Esophagus squamous epithelium (tissue), 5 donors: ENCODE results near the gene ZNF710. TPM values are rescaled to one million over a fixed set of nuclear protein-coding genes. Genes with fewer than 3 reads are reported as not detected.

Experiments used
- DNase-seq: peaks from one replicate; lab custom pipeline; 2025; lab: John Stamatoyannopoulos, UW
- H3K27ac ChIP-seq, 4 donors: fragments of 200-600 bp; sonication (generic); one replicate each; pipeline ENCODE4 v1.5.1; 2016 to 2019; ENCODE audit warnings: mild to moderate bottlenecking in 1 of 4
- H3K27me3 ChIP-seq, 4 donors: fragments of 200-600 bp; sonication (generic); 1 replicate in 3 of 4; 2 replicates in 1 of 4; pipeline versions ENCODE4 v1.5.1 to v1.6.0; 2017 to 2021; ENCODE audit warnings: antibody characterized with exemption in 1 of 4
- H3K36me3 ChIP-seq, 3 donors: fragments of 200-600 bp; sonication (generic); one replicate each; pipeline ENCODE4 v1.5.1; 2016 to 2019
- H3K4me1 ChIP-seq, 3 donors: fragments of 200-600 bp; sonication (generic); one replicate each; pipeline ENCODE4 v1.5.1; 2017 to 2019
- H3K4me3 ChIP-seq, 4 donors: fragments of 200-600 bp; sonication (generic); 1 replicate in 3 of 4; 2 replicates in 1 of 4; pipeline ENCODE4 v1.5.1; 2016 to 2019; ENCODE audit warnings: mild to moderate bottlenecking in 2 of 4, moderate library complexity in 1 of 4
- H3K9me3 ChIP-seq, 3 donors: fragments of 200-600 bp; sonication (generic); one replicate each; pipeline ENCODE4 v1.5.1; 2016 to 2019
- POLR2A ChIP-seq, 4 donors: fragments of 450-650 bp; IDR thresholded peaks; one replicate each; pipeline ENCODE4 v1.6.1; 2017; ENCODE audit warnings: antibody characterized with exemption in 4 of 4, mild to moderate bottlenecking in 4 of 4, moderate library complexity in 3 of 4
- WGBS, 2 donors: methylation state at CpG; one replicate each; pipeline ENCODE4 v1.1.5; 2018; 5-methylcytosine and 5-hydroxymethylcytosine counted together
- intact Hi-C: fragments of 100-400 bp; cut with DNase I; formaldehyde crosslinking; loops from one replicate; pipeline ENCODE4 v1.15.0; 2022
- total RNA-seq, 4 donors: library from RNA; depleted of rRNA; stranded (reverse); fragments of >200 nt; gene quantifications; one replicate each; pipeline ENCODE4 v1.1.0, GENCODE V29; 2016
- TF ChIP-seq, protein P1 (sequence below), 6 experiments: fragments of 450-650 bp in 4 of 6; fragments of 200-600 bp in 2 of 6; sonication (generic) in 2 of 6; IDR thresholded peaks; one replicate each; pipeline ENCODE4 v1.5.1; 2016 to 2019; ENCODE audit warnings: antibody characterized with exemption in 6 of 6, mild to moderate bottlenecking in 4 of 6, moderate library complexity in 4 of 6
- donor health status: DM: yes; HTN: yes; CAD: no.

The ZNF710 gene
- total RNA-seq, 4 donors from 2014 or later: 15.1 to 27.4 (median 21.4) TPM

DNA sequence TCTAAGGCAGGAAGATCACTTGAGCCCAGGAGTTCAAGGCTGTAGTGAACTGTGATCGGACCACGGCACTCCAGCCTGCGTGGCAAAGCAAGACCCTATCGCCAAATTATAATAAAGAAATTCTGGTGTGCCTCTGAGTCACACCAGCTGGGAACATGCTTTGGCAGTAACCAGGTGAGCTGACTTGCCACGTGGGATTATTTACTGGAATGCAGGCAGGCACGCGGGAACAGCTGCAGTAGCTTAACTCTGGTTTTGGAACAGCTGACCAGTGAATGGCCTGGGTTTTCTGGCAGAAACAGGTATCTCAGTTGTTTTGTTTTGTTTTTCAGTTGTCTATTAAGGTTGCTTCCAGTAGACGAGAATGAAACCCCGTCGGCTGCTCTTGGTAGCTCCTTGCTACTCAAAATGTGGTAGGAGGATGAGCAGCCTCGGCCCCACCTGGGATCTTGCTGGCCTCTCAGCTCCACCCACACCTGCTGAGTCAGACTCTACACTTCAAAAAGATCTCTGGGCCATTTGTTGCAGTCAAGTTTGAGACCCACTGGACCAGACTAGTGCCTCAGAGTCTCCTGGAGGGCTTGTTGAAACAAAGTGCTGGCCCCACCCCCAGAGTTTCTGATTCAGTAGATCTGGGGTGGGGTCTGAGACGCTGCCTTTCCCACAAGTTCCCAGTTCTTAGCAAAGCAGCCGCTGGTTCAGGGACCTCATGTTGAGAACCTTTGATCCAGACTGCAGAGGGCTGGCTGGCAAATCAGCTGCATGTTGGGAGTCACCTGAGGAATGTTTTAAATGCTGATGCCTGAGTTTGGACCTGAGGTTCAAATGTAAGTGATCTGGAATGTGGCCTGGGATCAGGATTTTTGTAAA, 74.5 kb downstream of the ZNF710 start:
- WGBS, 2 donors: 23 to 49% methylated on average over 10 to 12 of the region's 13 CpGs
- no peaks in the 10 kb centered on the region for H3K27me3 ChIP-seq
- peaks cover 10 to 79% (median 21%) of the 10 kb centered on the region in 3 donors for H3K36me3 ChIP-seq
- TF ChIP-seq, protein P1, sequence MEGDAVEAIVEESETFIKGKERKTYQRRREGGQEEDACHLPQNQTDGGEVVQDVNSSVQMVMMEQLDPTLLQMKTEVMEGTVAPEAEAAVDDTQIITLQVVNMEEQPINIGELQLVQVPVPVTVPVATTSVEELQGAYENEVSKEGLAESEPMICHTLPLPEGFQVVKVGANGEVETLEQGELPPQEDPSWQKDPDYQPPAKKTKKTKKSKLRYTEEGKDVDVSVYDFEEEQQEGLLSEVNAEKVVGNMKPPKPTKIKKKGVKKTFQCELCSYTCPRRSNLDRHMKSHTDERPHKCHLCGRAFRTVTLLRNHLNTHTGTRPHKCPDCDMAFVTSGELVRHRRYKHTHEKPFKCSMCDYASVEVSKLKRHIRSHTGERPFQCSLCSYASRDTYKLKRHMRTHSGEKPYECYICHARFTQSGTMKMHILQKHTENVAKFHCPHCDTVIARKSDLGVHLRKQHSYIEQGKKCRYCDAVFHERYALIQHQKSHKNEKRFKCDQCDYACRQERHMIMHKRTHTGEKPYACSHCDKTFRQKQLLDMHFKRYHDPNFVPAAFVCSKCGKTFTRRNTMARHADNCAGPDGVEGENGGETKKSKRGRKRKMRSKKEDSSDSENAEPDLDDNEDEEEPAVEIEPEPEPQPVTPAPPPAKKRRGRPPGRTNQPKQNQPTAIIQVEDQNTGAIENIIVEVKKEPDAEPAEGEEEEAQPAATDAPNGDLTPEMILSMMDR (IDR thresholded peaks at IDR 0.05): no peak
- TF ChIP-seq POLR2A (IDR thresholded peaks at IDR 0.05): no peak
- H3K9me3 ChIP-seq: no peaks in the 10 kb centered on the region
- peak overlapping the region in 1 of 4 donors; percentile 6 for H3K4me3 ChIP-seq
- intact Hi-C loops: loop anchor here (10.0 kb wide), 1 partner anchor 71 kb away; the partner anchor contains the start of gene ZNF710
- peaks cover 16 to 39% (median 21%) of the 10 kb centered on the region in 3 donors for H3K4me1 ChIP-seq
- peak overlapping the region; percentile 78 to 83 (median 82) for H3K27ac ChIP-seq
- no peak for DNase-seq

DNA sequence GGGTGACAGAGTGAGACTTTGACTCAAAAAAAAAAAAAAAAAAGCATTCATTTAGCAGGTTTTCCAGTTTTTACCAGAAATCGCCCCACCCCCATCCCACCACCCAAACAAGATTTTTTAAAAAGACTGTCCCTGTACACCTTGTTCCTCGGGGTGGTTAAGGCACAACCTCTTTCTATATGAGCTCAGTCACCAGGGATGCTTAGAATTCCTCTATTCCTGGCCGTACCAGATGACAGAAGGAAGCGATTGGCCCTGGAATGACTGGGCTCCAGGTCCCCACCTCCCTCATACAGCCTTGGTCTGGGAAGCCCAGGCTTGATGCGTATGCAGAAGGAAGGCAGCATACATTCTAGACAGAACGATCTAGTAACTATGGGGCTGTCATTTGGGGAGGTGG, 75.6 kb downstream of the ZNF710 start:
- Histone ChIP-seq H3K4me1 (peaks cover 16 to 33% (median 19%) of the 10 kb centered on the region in 3 donors), H3K27me3 (no peaks in the 10 kb centered on the region), H3K27ac (peak overlapping the region; percentile 78 to 83 (median 82)), H3K9me3 (no peaks in the 10 kb centered on the region), H3K4me3 (no peak overlapping the region), H3K36me3 (peaks cover 10 to 89% (median 21%) of the 10 kb centered on the region in 3 donors)
- intact Hi-C loops: loop anchor here (10.0 kb wide), 1 partner anchor 72 kb away; the partner anchor contains the start of gene ZNF710
- TF ChIP-seq, protein P1 (IDR thresholded peaks at IDR 0.05): no peak
- TF ChIP-seq POLR2A (IDR thresholded peaks at IDR 0.05): no peak
- 86 to 94% methylated on average over 6 of the region's 6 CpGs for WGBS, 2 donors
- no peak for DNase-seq

DNA sequence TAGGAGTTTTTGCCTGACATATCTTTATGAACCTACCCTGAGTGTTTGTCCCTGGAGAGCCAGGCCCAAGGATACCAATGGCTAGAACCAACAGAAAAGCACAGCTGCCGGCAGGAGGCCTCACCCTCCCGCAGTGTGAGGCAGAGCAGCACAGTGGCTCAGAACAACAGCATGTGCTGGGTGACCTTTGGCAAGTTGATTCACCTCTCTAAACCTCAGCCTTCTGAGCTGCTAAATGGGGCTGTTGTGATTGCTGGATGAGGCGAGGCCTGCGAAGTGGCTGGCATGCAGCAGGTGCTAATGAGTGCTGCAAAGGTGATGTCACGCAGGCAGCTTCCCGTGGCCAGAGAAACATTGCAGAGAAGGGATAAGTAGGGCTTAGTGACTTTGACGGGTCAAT, 77.8 kb downstream of the ZNF710 start:
- H3K36me3 ChIP-seq: peaks cover 15 to 87% (median 24%) of the 10 kb centered on the region in 3 donors

DNA sequence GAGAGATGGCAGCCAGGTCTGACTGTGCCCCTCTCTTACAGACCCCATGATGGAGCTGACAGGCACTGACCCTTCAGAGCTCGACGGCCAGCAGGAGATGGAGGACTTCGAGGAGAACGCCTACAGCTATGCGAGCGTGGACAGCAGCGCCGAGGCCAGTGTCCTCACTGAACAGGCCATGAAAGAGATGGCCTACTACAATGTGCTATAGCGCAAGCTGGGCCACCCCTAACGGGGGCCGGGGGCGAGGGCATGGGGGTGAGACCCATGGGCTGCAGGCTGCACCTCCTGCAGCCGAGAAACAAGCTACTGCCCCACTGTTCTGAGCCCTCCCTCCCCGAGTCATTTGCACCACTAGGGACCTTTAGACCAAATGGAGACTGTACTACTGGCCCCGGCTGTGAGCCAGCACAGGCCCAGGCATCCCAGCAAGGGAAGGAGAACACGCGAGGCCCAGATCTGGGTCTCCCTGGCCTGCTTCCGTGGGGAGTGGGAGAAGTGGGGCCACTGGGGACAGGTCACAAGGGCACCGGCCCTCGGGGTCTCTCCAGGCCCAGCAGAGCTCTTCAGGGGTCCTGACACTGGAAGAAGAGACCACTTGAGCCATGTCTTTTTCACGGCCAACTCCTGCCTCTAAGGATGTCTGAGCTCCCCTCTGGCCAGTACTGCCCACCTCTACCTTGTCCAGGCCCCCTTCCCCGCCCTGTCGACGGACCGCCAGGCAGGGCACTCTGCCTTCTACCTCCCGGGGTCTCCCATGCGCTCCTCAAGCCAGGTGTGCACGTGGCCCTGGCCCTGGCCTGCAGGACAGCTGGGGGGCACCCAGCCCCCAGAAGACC, 78.7 kb downstream of the ZNF710 start:
- TF ChIP-seq, protein P1 (IDR thresholded peaks at IDR 0.05): no peak
- TF ChIP-seq POLR2A (IDR thresholded peaks at IDR 0.05): no peak

More for the DNA sequence above, 77.8 kb downstream of the ZNF710 start:
- 83 to 87% methylated on average over 5 to 6 of the region's 7 CpGs for WGBS, 2 donors
- no peak for DNase-seq
- intact Hi-C loops: loop anchor here (10.0 kb wide), 1 partner anchor 74 kb away; the partner anchor contains the start of gene ZNF710
- Histone ChIP-seq H3K9me3 (no peaks in the 10 kb centered on the region), H3K4me1 (peaks cover 16 to 43% (median 27%) of the 10 kb centered on the region in 3 donors), H3K27ac (no peak overlapping the region), H3K4me3 (no peak overlapping the region), H3K27me3 (no peaks in the 10 kb centered on the region)
- TF ChIP-seq POLR2A (IDR thresholded peaks at IDR 0.05): no peak
- TF ChIP-seq, protein P1 (IDR thresholded peaks at IDR 0.05): no peak

More for the DNA sequence above, 78.7 kb downstream of the ZNF710 start:
- H3K4me3 ChIP-seq: no peak overlapping the region
- peaks cover 13 to 39% (median 24%) of the 10 kb centered on the region in 3 donors for H3K4me1 ChIP-seq
- intact Hi-C loops: loop anchor here (10.0 kb wide), 2 partner anchors 75 to 315 kb away; partner anchors contain the start of gene ZNF710
- H3K27me3 ChIP-seq: no peaks in the 10 kb centered on the region
- H3K9me3 ChIP-seq: no peaks in the 10 kb centered on the region
- H3K36me3 ChIP-seq: peaks cover 12 to 87% (median 33%) of the 10 kb centered on the region in 3 donors
- H3K27ac ChIP-seq: peak overlapping the region in 1 of 4 donors; percentile 33
- DNase-seq: no peak
- 91 to 93% methylated on average over 6 to 8 of the region's 28 CpGs for WGBS, 2 donors
